ENCODE data around the gene GALNTL6. TPM values are rescaled to one million over a fixed set of nuclear protein-coding genes. Genes with fewer than 3 reads are reported as not detected.
"Not testable (repeated sequence)": the region's sequence is repeated elsewhere in the genome, so short reads cannot be mapped to it uniquely, and the experiment has no call there.

GALNTL6 gene
- total RNA-seq, 2 donors from 2014 or later: not detected

GRCh38 chr4:172707622-172708021 lies 894.4 kb downstream of the GALNTL6 start:
- Mint-ChIP-seq H3K36me3 (ENCODE audit: insufficient read depth in 2 of 2) (peaks cover 0 to 7% of the 10 kb centered on the region in 2 donors), H3K4me1 (ENCODE audit: low read depth) (no peaks in the 10 kb centered on the region), H3K4me3 (no peak overlapping the region), H3K27me3 (ENCODE audit: low read depth) (no peaks in the 10 kb centered on the region), H3K27ac (no peak overlapping the region), H3K9me3 (peaks cover 12 to 13% of the 10 kb centered on the region in 2 donors)
- ATAC-seq (replicated peaks in 1 of 2): no peak
- no peak for DNase-seq

GRCh38 chr4:172708184-172708583 lies 895.0 kb downstream of the GALNTL6 start:
- no peaks in the 10 kb centered on the region for H3K4me1 Mint-ChIP-seq (ENCODE audit: low read depth)
- ATAC-seq (replicated peaks in 1 of 2): no peak
- no peak overlapping the region for H3K27ac Mint-ChIP-seq
- no peak for DNase-seq
- H3K36me3 Mint-ChIP-seq (ENCODE audit: insufficient read depth in 2 of 2): peaks cover 2 to 7% of the 10 kb centered on the region in 2 donors
- H3K9me3 Mint-ChIP-seq: peaks cover 12 to 13% of the 10 kb centered on the region in 2 donors
- no peak overlapping the region for H3K4me3 Mint-ChIP-seq
- no peaks in the 10 kb centered on the region for H3K27me3 Mint-ChIP-seq (ENCODE audit: low read depth)

- DNase-seq (no peak), ATAC-seq (replicated peaks in 1 of 2) (no peak)
- Mint-ChIP-seq H3K36me3 (ENCODE audit: insufficient read depth in 2 of 2) (peaks cover 2 to 7% of the 10 kb centered on the region in 2 donors), H3K4me1 (ENCODE audit: low read depth) (no peaks in the 10 kb centered on the region), H3K9me3 (peaks cover 10 to 12% of the 10 kb centered on the region in 2 donors), H3K27me3 (ENCODE audit: low read depth) (no peaks in the 10 kb centered on the region), H3K27ac (no peak overlapping the region), H3K4me3 (no peak overlapping the region)
Measured at GRCh38 chr4:172709376-172709775, 896.2 kb downstream of the GALNTL6 start.

- Mint-ChIP-seq H3K27ac (no peak overlapping the region), H3K9me3 (no peaks in the 10 kb centered on the region), H3K4me1 (ENCODE audit: low read depth) (no peaks in the 10 kb centered on the region), H3K36me3 (ENCODE audit: insufficient read depth in 2 of 2) (peaks cover 0 to 2% of the 10 kb centered on the region in 2 donors), H3K27me3 (ENCODE audit: low read depth) (no peaks in the 10 kb centered on the region), H3K4me3 (no peak overlapping the region)
- DNase-seq (no peak), ATAC-seq (replicated peaks in 1 of 2) (no peak)
Measured at GRCh38 chr4:172716291-172716690, 903.1 kb downstream of the GALNTL6 start.

- no peaks in the 10 kb centered on the region for H3K27me3 Mint-ChIP-seq (ENCODE audit: low read depth)
- no peaks in the 10 kb centered on the region for H3K4me1 Mint-ChIP-seq (ENCODE audit: low read depth)
- no peak overlapping the region for H3K27ac Mint-ChIP-seq
Measured at GRCh38 chr4:172721659-172722058, 908.5 kb downstream of the GALNTL6 start.

GRCh38 chr4:172725581-172725980 lies 912.4 kb downstream of the GALNTL6 start:
- H3K9me3 Mint-ChIP-seq: peaks cover 2 to 3% of the 10 kb centered on the region in 2 donors
- H3K4me3 Mint-ChIP-seq: no peak overlapping the region
- ATAC-seq (replicated peaks in 1 of 2) (no peak), DNase-seq (no peak)
- no peaks in the 10 kb centered on the region for H3K36me3 Mint-ChIP-seq (ENCODE audit: insufficient read depth in 2 of 2)
- H3K27me3 Mint-ChIP-seq (ENCODE audit: low read depth): no peaks in the 10 kb centered on the region
- H3K27ac Mint-ChIP-seq: no peak overlapping the region
- no peaks in the 10 kb centered on the region for H3K4me1 Mint-ChIP-seq (ENCODE audit: low read depth)

More at GRCh38 chr4:172721659-172722058, 908.5 kb downstream of the GALNTL6 start:
- ATAC-seq (replicated peaks in 1 of 2): no peak
- no peaks in the 10 kb centered on the region for H3K36me3 Mint-ChIP-seq (ENCODE audit: insufficient read depth in 2 of 2)
- no peak overlapping the region for H3K4me3 Mint-ChIP-seq
- peaks cover 0 to 1% of the 10 kb centered on the region in 2 donors for H3K9me3 Mint-ChIP-seq
- DNase-seq: no peak

- Mint-ChIP-seq H3K36me3 (ENCODE audit: insufficient read depth in 2 of 2) (no peaks in the 10 kb centered on the region), H3K9me3 (peaks cover 2 to 3% of the 10 kb centered on the region in 2 donors), H3K27me3 (ENCODE audit: low read depth) (no peaks in the 10 kb centered on the region), H3K27ac (no peak overlapping the region), H3K4me1 (ENCODE audit: low read depth) (no peaks in the 10 kb centered on the region), H3K4me3 (no peak overlapping the region)
- ATAC-seq (replicated peaks in 1 of 2) (no peak), DNase-seq (no peak)
Measured at GRCh38 chr4:172726001-172726423, 912.8 kb downstream of the GALNTL6 start.

- ATAC-seq (replicated peaks in 1 of 2): no peak
- no peaks in the 10 kb centered on the region for H3K4me1 Mint-ChIP-seq (ENCODE audit: low read depth)
- DNase-seq: no peak
- H3K27ac Mint-ChIP-seq: no peak overlapping the region
- H3K9me3 Mint-ChIP-seq: peaks cover 2 to 10% of the 10 kb centered on the region in 2 donors
- no peaks in the 10 kb centered on the region for H3K27me3 Mint-ChIP-seq (ENCODE audit: low read depth)
- H3K4me3 Mint-ChIP-seq: no peak overlapping the region
- no peaks in the 10 kb centered on the region for H3K36me3 Mint-ChIP-seq (ENCODE audit: insufficient read depth in 2 of 2)
Measured at GRCh38 chr4:172727631-172728030, 914.4 kb downstream of the GALNTL6 start.

GRCh38 chr4:172733645-172734044 lies 920.4 kb downstream of the GALNTL6 start:
- not testable (repeated sequence) for H3K27ac Mint-ChIP-seq; DNase-seq; H3K27me3 Mint-ChIP-seq (ENCODE audit: low read depth); ATAC-seq (replicated peaks in 1 of 2); H3K4me1 Mint-ChIP-seq (ENCODE audit: low read depth); H3K4me3 Mint-ChIP-seq
- peaks cover 9 to 13% of the 10 kb centered on the region in 2 donors for H3K36me3 Mint-ChIP-seq (ENCODE audit: insufficient read depth in 2 of 2)
- H3K9me3 Mint-ChIP-seq: peaks cover 13 to 24% of the 10 kb centered on the region in 2 donors

- DNase-seq (no peak), ATAC-seq (replicated peaks in 1 of 2) (no peak)
- Mint-ChIP-seq H3K27ac (no peak overlapping the region), H3K36me3 (ENCODE audit: insufficient read depth in 2 of 2) (peaks cover 9 to 13% of the 10 kb centered on the region in 2 donors), H3K9me3 (peaks cover 13 to 24% of the 10 kb centered on the region in 2 donors), H3K4me1 (ENCODE audit: low read depth) (no peaks in the 10 kb centered on the region), H3K27me3 (ENCODE audit: low read depth) (no peaks in the 10 kb centered on the region), H3K4me3 (no peak overlapping the region)
Measured at GRCh38 chr4:172734555-172734954, 921.4 kb downstream of the GALNTL6 start.

GRCh38 chr4:172736046-172736445 lies 922.8 kb downstream of the GALNTL6 start:
- ATAC-seq (replicated peaks in 1 of 2): no peak
- no peaks in the 10 kb centered on the region for H3K4me1 Mint-ChIP-seq (ENCODE audit: low read depth)
- H3K4me3 Mint-ChIP-seq: no peak overlapping the region
- peaks cover 13 to 23% of the 10 kb centered on the region in 2 donors for H3K9me3 Mint-ChIP-seq
- no peaks in the 10 kb centered on the region for H3K27me3 Mint-ChIP-seq (ENCODE audit: low read depth)
- no peak for DNase-seq
- H3K36me3 Mint-ChIP-seq (ENCODE audit: insufficient read depth in 2 of 2): peaks cover 9 to 13% of the 10 kb centered on the region in 2 donors
- H3K27ac Mint-ChIP-seq: no peak overlapping the region

GRCh38 chr4:172740434-172740833 lies 927.2 kb downstream of the GALNTL6 start:
- Mint-ChIP-seq H3K27ac (no peak overlapping the region), H3K9me3 (peaks cover 4 to 8% of the 10 kb centered on the region in 2 donors), H3K27me3 (ENCODE audit: low read depth) (no peaks in the 10 kb centered on the region), H3K4me1 (ENCODE audit: low read depth) (no peaks in the 10 kb centered on the region), H3K36me3 (ENCODE audit: insufficient read depth in 2 of 2) (peaks cover 4 to 10% of the 10 kb centered on the region in 2 donors), H3K4me3 (no peak overlapping the region)
- no peak for DNase-seq
- peak; percentile 25 to 28 for ATAC-seq (replicated peaks in 1 of 2)

GRCh38 chr4:172750910-172751309 lies 937.7 kb downstream of the GALNTL6 start:
- DNase-seq: no peak
- ATAC-seq (replicated peaks in 1 of 2): peak; percentile 88 to 98
- H3K27ac Mint-ChIP-seq: no peak overlapping the region
- H3K4me3 Mint-ChIP-seq: no peak overlapping the region
- H3K27me3 Mint-ChIP-seq (ENCODE audit: low read depth): no peaks in the 10 kb centered on the region
- H3K36me3 Mint-ChIP-seq (ENCODE audit: insufficient read depth in 2 of 2): peaks cover 0 to 1% of the 10 kb centered on the region in 2 donors
- H3K4me1 Mint-ChIP-seq (ENCODE audit: low read depth): peaks cover 6% of the 10 kb centered on the region
- peaks cover 2 to 8% of the 10 kb centered on the region in 2 donors for H3K9me3 Mint-ChIP-seq

- peaks cover 2 to 8% of the 10 kb centered on the region in 2 donors for H3K9me3 Mint-ChIP-seq
- H3K4me3 Mint-ChIP-seq: no peak overlapping the region
- ATAC-seq (replicated peaks in 1 of 2): no peak
- no peak overlapping the region for H3K27ac Mint-ChIP-seq
- DNase-seq: no peak
- no peaks in the 10 kb centered on the region for H3K27me3 Mint-ChIP-seq (ENCODE audit: low read depth)
- H3K4me1 Mint-ChIP-seq (ENCODE audit: low read depth): peaks cover 6% of the 10 kb centered on the region
- H3K36me3 Mint-ChIP-seq (ENCODE audit: insufficient read depth in 2 of 2): peaks cover 0 to 1% of the 10 kb centered on the region in 2 donors
Measured at GRCh38 chr4:172751550-172751949, 938.3 kb downstream of the GALNTL6 start.
